Endometrium (tissue), 2 donors: ENCODE results near the gene CCDC188.
"Not testable (repeated sequence)": the region's sequence is repeated elsewhere in the genome, so short reads cannot be mapped to it uniquely, and the experiment has no call there.

Experiments
- FAIRE-seq: peaks from 2 replicates; lab custom pipeline; 2012; peaks lifted over from hg19 to GRCh38; lab: Jason Lieb, UNC
- donor health status: control.
- donor health status: control.

CCDC188 gene

GRCh38 chr22:20169253-20169822, 18.5 kb upstream of the CCDC188 start:
- FAIRE-seq: no peak

- no peak for FAIRE-seq
These were observed 16.9 kb upstream of the CCDC188 start for GRCh38 chr22:20167643-20168322.

GRCh38 chr22:20166703-20167102, 15.8 kb upstream of the CCDC188 start:
- no peak for FAIRE-seq

- FAIRE-seq: no peak
These were observed 15.1 kb upstream of the CCDC188 start for GRCh38 chr22:20165913-20166312.

GRCh38 chr22:20165421-20165820, 14.6 kb upstream of the CCDC188 start:
- FAIRE-seq: no peak

- no peak for FAIRE-seq
These were observed 14.0 kb upstream of the CCDC188 start for GRCh38 chr22:20164863-20165262.

- FAIRE-seq: no peak
These were observed 9.2 kb upstream of the CCDC188 start for GRCh38 chr22:20160041-20160440.

- not testable (repeated sequence) for FAIRE-seq
These were observed 8.7 kb upstream of the CCDC188 start for GRCh38 chr22:20159531-20159930.

GRCh38 chr22:20159076-20159475, 8.2 kb upstream of the CCDC188 start:
- no peak for FAIRE-seq

GRCh38 chr22:20158391-20159036, 7.7 kb upstream of the CCDC188 start:
- no peak for FAIRE-seq

- FAIRE-seq: no peak
These were observed 6.8 kb upstream of the CCDC188 start for GRCh38 chr22:20157430-20158183.

GRCh38 chr22:20156611-20157429, 6.0 kb upstream of the CCDC188 start:
- FAIRE-seq: no peak

- FAIRE-seq: no peak
These were observed 5.2 kb upstream of the CCDC188 start for GRCh38 chr22:20156042-20156389.

- no peak for FAIRE-seq
These were observed 4.6 kb upstream of the CCDC188 start for GRCh38 chr22:20155330-20156041.

- no peak for FAIRE-seq
These were observed 3.8 kb upstream of the CCDC188 start for GRCh38 chr22:20154602-20155187.

GRCh38 chr22:20153945-20154344, 3.1 kb upstream of the CCDC188 start:
- no peak for FAIRE-seq

- FAIRE-seq: no peak
These were observed 1.6 kb upstream of the CCDC188 start for GRCh38 chr22:20152464-20152890.

- FAIRE-seq: no peak
These were observed 377 bp upstream of the CCDC188 start for GRCh38 chr22:20151276-20151588.

- no peak for FAIRE-seq
These were observed 1.3 kb downstream of the CCDC188 start for GRCh38 chr22:20149257-20150250.

GRCh38 chr22:20148414-20148813, 2.4 kb downstream of the CCDC188 start:
- FAIRE-seq: no peak
